ENCODE data around the gene ANKFN1. TPM values are rescaled to one million over a fixed set of nuclear protein-coding genes. Genes with fewer than 3 reads are reported as not detected.

Gene ANKFN1
- total RNA-seq, 1 experiment from 2014 or later, result not detected

- H3K9me3 ChIP-seq (ENCODE audit: control insufficient read depth, low read depth, low read length), result no peaks in the 10 kb centered on the region
- no peak overlapping the region for H2BK12ac ChIP-seq (ENCODE audit: insufficient read length, low read depth, low read length)
- Mint-ChIP-seq H3K9me3 (peaks cover 0 to 7% of the 10 kb centered on the region in 2 experiments; a peak in 3 of 5 replicates), H3K27ac (no peak overlapping the region), H3K27me3 (ENCODE audit: low read depth) (no peaks in the 10 kb centered on the region), H3K4me3 (no peak overlapping the region), H3K4me1 (peaks cover under 1% of the 10 kb centered on the region in 2 experiments; a peak in 3 of 4 replicates), H3K36me3 (ENCODE audit: insufficient read depth in 1 of 3, low read depth in 3 of 3) (no peaks in the 10 kb centered on the region; a peak in 2 of 7 replicates)
- no peak overlapping the region for H2BK20ac ChIP-seq (ENCODE audit: low read depth, low read length, poor library complexity, severe bottlenecking)
- no peak for DNase-seq
- no peaks in the 10 kb centered on the region for H3K79me2 ChIP-seq (ENCODE audit: insufficient read depth, low read length)
- H2BK5ac ChIP-seq (ENCODE audit: insufficient read length, low read length), result no peak overlapping the region
- no peak overlapping the region for H3K9ac ChIP-seq (ENCODE audit: extremely low read depth, insufficient read length, low read length)
- no peak overlapping the region for H3K14ac ChIP-seq (ENCODE audit: insufficient read depth, low read length)
- no peak overlapping the region for H3K27ac ChIP-seq (ENCODE audit: insufficient read length, low read depth, low read length)
- H2BK120ac ChIP-seq (ENCODE audit: low read depth, low read length, poor library complexity, severe bottlenecking), result no peak overlapping the region
- no peak overlapping the region for H3K23ac ChIP-seq (ENCODE audit: insufficient read length, low read depth, low read length)
- no peak overlapping the region for H4K91ac ChIP-seq (ENCODE audit: insufficient read length, low read depth, low read length)
- H4K5ac ChIP-seq (ENCODE audit: insufficient read length, low read depth, low read length), result no peak overlapping the region
- H3K18ac ChIP-seq (ENCODE audit: insufficient read length, low read depth, low read length), result no peak overlapping the region
- no peaks in the 10 kb centered on the region for H3K4me1 ChIP-seq (ENCODE audit: insufficient read depth, low read length)
- H3T11ph ChIP-seq (ENCODE audit: low read length), result no peak overlapping the region
- H3K27me3 ChIP-seq (ENCODE audit: insufficient read depth, low read length), result no peaks in the 10 kb centered on the region
- H4K20me1 ChIP-seq (ENCODE audit: control insufficient read depth, insufficient read depth, insufficient read length), result no peaks in the 10 kb centered on the region
- H2AFZ ChIP-seq (ENCODE audit: low read length), result no peak overlapping the region
- H3K4ac ChIP-seq (ENCODE audit: low read depth, low read length), result no peak overlapping the region
- no peak overlapping the region for H2AK5ac ChIP-seq (ENCODE audit: insufficient read length, low read length)
- no peak overlapping the region for H2BK15ac ChIP-seq (ENCODE audit: low read depth, low read length)
- TF ChIP-seq CTCF (conservative IDR thresholded peaks at IDR 0.05), result no peak
- H3K56ac ChIP-seq (ENCODE audit: insufficient read length, low read depth, low read length), result no peak overlapping the region
- no CpG with 5 or more reads among the region's 8 CpGs for WGBS (ENCODE audit: extremely low coverage, insufficient read length, low lambda C conversion rate)
- H3K4me2 ChIP-seq (ENCODE audit: insufficient read depth, insufficient read length, low read length), result no peak overlapping the region
- no peak overlapping the region for H4K8ac ChIP-seq (replicated peaks; ENCODE audit: insufficient read length, low read depth, low read length)
- H3K79me1 ChIP-seq (ENCODE audit: insufficient read depth, low read depth, low read length, poor library complexity, severe bottlenecking), result no peaks in the 10 kb centered on the region
- H3K23me2 ChIP-seq (ENCODE audit: insufficient read length, low read depth, low read length, poor library complexity, severe bottlenecking), result no peaks in the 10 kb centered on the region
These were observed 156.6 kb downstream of the ANKFN1 start for GRCh38 chr17:56309897-56310296.
